ENCODE results near the gene FARSA.
A peak's percentile ranks its signal among the peaks of the same experiment; 100 is the strongest.
"Not testable (repeated sequence)": the region's sequence is repeated elsewhere in the genome, so short reads cannot be mapped to it uniquely, and the experiment has no call there.

Gene FARSA

DNA sequence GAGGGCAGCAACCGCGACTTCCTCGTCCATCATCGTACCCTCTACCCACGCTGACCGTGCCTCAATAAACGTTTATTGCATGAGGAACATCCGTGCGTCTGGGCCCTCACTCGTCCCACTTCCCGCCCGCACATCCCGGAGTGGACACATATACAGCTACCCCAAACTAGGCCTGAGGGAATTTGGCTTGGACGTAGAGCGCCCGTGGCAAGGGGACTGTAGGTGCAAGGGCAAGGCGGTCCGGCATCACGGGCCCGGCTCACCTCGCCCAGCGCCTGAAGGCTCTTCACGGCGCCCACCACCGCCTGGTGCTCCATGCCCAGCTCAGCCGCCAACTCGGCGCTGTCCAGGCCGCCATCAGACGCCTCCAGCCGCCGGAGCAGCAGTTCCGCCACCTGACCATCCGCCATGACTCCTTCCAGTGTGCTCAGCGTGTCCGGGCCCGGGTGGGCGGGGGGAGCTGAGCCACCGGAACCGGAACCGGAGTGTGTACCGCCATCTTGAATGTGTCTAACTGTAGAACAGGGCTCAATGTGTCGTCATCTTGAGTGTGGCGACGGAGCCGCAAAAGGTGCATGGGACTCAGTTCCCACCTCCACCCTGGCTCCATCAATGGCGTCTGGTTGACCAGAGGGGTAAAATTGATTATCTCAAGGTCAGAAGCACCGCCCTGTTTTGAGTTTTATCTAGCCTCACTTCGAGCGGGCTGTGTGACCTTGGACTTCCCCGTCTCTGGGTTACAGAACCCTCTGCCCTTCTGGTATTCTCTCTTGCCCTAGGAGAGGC is at the start of gene FARSA:
Gene FARSA (minus strand): TSS at position 425 of the 786 bp plus-strand sequence. CDS start 15 bp downstream, at position 410.
- peak; percentile 66 to 88 for DNase-seq

DNA sequence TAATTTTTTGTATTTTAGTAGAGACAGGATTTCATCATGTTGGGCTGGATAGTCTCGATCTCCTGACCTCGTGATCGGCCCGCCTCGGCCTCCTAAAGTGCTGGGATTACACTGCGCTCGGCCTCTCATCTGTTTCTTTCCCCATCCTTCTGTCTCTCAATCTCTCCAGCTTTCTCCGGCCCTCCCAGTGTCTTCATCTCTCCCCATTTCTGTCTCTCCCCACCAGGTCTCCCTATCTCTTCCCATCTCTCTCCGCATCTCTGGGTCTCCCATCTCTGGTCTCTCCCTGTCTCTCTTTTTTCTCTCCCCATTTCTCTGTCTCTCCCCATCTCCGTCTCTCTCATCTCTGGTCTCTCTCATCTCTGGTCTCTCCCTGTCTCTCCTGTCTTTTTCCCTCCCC is 49.6 kb upstream of the FARSA start:
- DNase-seq, result no peak

DNA sequence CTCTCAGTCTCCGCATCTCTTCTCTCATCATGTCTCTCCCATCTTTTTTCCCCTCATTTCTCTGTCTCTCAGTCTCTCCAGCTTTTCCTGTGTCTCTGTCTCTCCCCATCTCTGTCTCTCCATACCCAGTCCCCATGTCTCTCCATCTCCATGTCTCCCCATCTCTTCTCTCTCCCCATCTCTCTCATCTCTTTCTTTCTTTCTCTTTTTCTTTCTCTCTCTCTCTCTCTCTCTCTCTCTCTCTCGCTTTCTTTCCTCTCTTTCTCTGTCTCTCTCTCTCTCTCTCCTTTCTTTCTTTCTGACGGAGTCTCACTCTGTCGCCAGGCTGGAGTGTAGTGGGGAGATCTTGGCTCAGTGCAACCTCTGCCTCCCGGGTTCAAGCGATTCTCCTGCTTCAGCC is 49.1 kb upstream of the FARSA start:
- no peak for DNase-seq

DNA sequence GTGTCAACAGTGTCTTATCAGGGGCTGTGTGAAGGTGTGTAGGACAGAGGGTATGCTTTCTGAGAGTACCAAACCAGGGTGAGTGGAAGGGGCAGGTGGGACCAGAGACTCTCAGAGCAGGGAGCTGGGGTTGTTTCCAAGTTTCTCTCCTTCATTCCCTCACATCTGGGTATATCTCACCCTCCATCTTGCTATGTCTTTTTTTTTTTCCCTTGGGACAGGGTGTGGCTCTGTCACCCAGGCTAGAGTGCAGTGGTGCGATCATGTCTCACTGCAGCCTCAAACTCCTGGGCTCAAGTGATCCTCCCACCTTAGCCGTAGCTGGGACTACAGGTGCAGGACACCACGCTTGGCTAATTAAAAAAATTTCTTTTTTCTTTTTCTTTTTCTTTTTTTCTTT is 46.5 kb upstream of the FARSA start:
- no peak for DNase-seq

DNA sequence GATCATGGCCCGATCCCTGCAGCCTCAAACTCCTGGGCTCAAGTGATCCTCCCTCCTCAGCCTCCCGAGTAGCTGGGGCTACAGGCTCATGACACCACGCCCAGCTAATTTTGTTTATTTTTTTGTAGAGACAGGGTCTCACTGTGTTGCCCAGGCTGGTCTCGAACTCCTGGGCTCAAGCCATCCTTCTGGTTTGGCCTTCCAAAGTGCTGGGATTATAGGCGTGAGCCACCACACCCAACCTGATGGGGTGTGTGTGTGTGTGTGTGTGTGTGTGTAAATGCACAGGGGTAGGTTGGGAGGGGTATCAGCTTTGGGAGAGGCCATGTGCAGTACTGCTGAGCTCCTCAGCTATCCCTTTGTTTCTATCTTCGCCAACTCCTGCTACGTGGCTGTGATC is 42.6 kb upstream of the FARSA start:
- DNase-seq, result not testable (repeated sequence)

DNA sequence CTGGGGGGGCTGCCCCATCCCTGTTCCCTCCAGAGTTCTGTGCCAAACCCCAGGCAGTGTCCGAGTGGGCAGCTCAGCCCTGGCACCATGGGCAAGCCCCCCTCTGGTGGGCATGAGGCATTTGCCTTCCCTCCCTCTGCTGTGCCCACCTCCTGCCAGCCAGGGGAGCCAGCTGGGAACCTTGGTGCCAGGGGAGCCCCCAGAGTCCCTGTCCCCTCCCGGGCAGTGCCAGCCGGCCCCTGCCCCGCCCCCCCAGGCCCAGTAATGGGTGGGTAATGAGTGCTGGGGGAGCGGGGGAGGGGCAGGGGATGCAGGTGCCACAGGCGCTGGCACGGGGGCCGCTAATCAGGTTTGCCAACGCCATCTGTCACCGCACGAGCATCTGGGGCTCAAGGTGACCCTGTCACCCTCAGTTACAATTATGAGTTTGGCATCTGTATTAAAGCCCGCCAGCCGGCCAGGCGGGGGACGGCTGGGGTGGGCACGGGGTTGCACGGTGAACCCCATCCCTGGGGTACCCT is 41.8 kb upstream of the FARSA start:
- no peak for DNase-seq

DNA sequence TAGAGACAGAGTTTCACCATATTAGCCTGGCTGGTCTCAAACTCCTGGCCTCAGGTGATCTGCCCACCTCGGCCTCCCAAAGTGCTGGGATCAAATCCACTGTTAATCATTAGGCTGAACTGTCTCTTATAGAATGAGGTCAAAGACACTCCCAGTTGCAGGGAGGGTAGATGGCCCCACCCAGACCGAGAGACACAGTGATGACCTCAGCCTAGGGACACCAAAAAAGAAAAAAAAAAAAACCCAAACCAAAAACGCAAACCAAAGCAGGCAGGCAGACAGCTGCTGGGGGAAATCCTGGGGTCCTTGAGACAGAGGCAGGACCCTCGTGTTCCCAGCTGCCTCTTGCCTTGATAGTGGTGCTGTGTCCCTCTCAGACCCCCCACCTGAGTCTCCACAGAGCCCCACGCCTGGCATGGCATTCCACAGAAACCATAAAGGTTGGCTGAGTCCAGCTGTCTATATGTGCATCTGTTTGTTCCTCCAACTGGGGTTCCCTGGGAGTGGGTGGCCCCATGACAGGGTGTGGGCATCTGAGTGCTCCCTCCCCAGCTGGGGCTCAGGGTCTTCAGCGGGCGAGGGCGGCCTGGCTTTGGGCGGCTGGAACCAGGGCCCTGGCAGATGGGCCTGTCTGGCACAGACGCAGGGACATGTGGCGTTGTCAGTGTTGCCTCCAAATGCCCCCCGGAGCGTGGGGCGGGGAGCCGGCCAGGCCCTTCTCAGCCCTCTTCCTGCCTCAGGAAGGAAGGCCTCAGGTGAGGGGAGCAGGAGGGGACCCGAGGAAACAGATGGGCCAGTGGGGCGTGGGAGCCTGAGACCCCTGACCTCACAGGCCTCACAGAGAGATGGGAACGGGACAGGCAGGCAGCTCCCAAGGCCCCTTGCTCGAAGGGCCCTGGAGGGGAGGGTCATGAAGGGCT is 41.0 kb upstream of the FARSA start:
- DNase-seq, result no peak

DNA sequence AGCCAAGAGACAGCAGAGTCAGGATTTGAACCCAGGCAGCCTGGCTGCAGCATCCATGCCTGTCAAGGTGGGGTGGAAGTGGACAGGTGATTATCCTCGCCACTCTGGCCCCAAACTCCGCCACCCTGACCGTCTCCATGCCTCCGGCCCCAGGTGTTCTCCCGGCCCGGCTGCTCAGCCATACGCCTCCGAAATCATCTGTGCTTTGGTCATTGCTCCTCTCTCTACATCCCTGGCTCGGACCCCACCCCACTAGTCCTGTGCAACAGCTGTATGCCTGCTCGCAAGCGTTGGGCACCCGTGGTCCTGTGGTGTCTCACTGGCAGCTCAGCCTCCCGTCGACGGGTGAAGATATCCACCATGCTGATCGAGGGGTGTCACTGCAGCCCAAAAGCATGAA is 39.7 kb upstream of the FARSA start:
- no peak for DNase-seq

DNA sequence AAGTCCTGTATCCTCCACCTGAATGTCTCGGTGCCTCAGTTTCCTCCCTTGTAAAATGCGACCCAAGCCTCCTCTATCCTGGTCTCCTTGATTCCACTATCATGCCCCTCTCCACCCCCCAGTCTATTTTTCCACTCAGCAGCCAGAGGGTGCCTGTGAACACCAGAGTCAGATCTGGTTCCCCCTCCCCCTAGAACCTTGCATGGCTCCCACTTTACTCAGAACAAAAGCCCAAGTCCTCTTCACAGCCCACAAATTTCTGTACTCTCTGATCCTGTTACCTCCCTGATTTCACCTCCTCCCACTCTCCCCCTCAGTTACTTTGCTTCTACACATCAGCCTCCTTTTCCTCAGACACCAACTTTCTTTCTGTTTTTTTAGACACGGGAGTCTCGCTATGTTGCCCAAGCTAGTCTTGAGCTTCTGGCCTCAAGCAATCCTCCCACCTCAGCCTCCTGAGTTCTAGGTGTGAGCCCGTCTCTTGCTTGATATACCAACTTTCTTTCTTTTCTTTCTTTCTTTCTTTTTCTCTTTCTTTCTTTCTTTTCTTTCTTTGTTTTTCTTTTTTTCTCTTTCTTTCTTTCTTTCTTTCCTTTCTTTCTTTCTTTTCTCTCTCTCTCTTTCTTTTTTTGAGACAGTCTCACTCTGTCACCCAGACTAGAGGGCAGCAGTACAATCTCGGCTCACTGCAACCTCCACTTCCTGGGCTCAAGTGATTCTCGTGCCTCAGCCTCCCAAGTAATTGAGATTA is 36.7 kb upstream of the FARSA start:
- DNase-seq, result no peak

DNA sequence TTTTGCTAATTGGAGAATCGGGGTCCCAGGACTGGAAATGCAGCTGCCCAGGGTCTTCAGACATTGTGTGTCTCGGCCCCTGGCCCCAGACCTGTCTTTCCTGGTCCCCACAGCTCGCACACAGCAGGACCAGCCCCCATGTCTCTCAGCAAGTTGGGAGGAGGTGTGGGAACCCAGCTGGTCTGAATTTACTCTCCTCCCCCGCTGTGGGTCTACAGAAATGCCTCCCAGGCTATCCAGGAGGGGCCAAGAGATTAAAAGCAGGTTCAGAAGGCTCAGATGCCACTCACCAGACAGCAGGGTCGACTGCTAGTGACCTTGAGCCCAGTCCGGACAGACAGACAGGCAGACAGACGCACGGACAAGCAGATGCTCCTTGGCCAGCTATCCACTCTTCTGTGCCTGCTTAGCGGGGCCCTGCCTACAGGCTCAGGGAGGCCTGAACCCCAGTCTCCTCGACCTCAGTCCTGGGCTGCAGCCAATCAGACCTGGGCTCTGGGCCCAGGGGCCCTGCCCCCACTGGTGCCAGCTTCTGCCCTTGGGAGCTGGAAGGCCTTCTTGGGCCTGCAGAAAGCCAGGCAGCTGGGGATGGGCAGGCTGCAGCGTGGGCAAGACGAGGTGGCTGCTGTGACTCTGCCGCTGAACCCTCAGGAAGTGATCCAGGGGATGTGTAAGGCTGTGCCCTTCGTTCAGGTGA is 35.9 kb upstream of the FARSA start, which contains the start of gene DAND5:
Gene DAND5 (plus strand): TSS at position 285 of the 697 bp plus-strand sequence. CDS start 85 bp downstream, at position 370.
- DNase-seq, result no peak

DNA sequence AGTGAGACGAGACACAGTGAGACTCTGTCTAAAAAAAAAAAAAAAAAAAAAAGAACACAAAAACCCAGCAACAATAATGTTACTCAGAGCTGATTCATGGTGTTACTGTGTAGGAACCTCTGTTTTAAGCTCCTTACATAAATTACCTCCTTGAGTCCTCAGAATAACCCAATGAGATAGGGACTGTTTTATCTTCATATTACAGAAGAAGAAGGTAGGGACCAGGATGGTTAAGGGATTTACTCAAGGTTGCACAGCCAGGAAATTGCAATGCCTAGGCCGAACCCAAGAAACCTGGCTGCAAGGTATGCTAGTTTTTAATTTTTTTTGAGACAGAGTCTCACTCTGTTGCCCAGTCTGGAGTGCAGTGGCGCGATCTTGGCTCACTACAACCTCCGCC is 34.4 kb upstream of the FARSA start:
- no peak for DNase-seq

DNA sequence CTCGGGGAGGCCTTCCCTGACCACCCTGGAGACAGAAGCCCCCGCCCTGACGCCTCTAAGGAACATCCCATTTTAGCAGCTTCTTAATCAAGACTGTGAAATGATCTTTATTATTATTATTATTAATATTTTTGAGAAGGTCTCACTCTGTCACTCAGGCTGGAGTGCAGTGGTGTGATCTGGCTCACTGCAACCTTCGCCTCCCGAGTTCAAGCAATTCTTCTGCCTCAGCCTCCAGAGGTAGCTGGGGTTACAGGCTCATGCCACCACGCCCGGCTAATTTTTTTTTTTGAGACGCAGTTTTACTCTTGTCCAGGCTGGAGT is 32.3 kb upstream of the FARSA start:
- no peak for DNase-seq

DNA sequence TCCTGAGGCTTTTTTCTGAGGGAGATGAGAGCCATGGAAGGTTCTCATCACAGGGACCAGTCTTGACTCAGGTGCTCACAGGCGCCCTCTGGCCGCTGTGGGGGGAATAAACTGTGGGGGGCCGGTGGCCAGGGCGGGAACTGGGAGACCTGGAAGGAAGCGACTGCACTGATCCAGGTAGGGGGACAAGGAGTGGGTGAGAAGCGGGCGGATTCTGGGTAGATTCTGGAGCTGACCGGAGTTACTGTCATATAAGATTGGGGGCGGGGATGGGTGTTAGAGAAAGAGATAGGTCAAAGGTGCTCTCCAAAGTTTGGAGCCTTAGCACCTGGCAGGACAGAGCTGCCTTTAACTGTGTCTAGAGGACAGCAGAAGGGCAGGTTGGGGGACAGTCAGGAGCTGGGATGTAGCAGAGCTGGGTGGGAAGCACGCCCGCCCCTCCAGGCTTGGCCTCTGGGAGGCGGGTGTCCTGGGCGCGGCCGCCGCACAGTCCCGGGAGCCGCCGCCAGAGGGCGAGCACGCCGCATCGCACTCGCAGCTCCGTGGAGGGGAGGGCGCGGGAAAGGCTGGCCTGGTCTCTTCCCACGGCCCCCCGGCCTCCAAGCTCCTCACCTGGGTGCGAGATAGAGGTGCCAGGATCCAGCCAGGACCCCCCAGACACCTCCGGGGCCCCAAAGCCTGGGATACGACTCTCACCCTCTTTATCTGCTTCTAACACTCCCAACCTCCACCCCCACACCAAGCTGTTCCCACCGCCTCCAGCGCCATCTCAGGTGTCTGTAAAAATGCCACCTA is 31.7 kb upstream of the FARSA start:
- DNase-seq, result peak; percentile 35 to 65

DNA sequence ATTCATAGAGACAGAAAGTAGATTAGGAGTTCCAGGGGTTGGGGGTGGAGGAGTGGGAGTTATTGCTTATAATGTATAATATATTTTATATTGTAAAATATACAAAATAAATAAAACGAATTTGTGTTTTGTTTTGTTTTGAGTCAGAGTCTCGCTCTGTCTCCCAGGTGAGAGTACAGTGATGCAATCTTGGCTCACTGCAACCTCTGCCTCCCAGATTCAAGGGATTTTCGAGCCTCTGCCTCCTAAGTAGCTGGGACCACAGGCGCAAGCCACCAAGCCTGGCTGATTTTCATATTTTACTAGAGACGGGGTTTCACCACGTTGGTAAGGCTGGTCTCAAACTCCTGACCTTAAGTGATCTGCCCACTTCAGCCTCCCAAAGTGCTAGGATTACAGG is 26.0 kb upstream of the FARSA start:
- no peak for DNase-seq

DNA sequence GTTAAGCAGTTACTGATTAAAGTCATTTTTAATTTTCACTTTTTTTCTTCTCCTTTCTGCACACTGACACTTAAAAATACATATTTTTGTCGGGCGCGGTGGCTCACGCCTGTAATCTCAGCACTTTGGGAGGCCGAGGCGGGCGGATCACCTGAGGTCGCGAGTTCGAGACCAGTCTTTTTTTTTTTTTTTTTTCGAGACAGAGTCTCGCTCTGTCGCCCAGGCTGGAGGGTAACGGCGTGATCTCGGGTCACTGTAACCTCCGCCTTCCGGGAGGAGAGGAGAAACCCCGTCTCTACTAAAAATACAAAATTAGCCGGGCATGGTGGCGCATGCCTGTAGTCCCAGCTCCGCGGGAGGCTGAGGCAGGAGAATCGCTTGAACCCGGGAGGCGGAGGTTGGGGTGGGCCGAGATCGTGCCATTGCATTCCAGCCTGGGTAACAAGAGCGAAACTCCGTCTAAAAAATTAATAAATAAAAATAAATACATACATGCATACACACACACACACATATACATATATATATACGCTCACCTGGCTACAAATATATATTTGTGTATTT is 24.0 kb upstream of the FARSA start:
- not testable (repeated sequence) for DNase-seq

DNA sequence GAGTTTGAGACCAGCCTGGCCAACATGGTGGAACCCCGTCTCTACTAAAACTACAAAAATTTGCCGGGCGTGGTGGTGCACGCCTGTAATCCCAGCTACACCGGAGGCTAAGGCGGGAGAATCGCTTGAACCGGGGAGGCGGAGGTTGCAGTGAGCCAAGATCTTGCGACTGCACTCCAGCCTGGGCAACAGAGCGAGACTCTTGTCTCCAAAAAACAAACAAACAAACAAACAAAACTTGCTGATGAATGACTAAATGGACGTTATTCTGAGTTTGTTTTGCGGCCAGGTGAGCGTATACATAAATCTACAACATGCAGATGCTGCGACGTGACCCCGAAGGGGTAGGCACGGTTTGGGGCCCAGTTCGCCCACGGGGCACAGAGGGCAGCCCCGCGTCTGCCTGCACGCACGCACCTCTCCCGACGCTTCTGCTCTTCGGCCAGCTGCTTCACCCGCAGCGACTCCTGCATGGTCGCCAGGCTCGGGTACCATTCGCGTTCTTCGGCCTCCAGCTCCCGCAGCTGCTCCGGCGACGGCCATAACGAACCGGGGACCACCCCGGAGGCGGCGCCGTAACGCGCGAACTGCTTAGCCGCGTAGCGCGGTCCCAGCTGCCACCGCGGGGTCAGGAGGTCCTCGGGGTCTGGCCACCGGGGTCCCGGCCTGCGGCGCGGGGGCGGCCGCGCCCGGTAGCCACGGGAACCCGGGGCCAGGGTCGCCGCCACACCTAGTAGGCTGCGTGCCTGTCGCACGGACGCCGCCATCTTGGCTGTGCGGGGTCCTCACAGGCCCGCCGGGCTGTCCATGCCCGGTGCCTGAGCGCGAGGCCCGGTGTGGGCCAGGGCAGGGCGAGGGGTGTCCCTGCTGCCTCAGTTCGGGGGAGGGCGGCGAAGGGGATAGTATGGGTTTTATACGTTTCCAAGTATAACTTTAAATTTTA is 23.2 kb upstream of the FARSA start, which contains the start of gene GADD45GIP1:
Gene GADD45GIP1 (minus strand): TSS at position 778 of the 943 bp plus-strand sequence. CDS start 11 bp downstream, at position 767.
- DNase-seq, result peak; percentile 61 to 79

DNA sequence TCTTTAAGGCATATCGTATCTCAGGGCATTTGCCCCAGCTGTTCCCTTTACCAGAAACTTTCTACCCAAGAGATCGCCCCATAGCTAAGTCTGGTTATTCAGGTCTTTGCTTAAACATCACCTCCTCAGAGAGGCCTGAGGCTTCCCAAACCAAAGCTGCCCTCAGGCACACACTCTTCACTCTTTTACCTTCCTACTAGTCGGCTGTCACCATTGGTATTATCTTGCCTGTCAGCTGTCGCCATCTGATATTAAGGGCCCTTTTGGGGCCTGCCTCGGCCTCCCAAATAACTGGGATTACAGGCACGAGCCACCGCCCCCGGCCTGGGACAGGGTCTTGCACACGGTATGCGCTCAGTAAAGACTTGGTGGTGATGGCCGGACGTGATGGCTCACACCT is 22.5 kb upstream of the FARSA start:
- DNase-seq, result no peak

DNA sequence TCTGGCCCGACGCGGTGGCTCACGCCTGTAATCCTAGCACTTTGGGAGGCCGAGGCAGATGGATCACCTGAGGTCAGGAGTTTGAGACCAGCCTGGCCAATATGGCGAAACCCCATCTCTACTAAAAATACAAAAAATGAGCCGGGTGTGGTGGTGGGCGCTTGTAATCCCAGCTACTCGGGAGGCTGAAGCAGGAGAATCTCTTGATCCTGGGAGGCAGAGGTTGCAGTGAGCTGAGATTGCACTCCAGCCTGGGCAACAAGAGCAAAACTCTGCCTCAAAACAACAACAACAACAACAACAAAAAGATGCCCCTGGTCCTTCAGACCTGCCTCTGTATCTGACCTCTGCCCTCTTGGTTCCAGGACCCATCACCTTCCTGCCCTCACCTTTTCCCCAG is 22.1 kb upstream of the FARSA start:
- DNase-seq, result not testable (repeated sequence)

DNA sequence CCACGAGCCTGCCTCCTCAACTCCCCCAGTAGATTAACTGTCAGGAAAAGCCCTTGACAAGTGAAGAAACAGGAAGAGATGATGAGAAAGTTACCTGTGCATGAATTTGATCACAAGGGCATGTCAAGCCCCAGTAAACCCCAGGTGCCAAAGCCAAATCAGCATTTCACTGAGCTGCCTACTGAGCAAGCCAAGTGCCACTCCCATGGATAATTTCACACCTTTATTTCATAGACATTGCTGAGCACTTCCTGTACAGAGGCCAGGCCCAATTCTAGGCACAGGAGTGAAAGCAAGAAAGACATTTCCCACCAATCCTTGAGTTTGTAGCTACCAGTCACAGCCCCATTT is 21.1 kb upstream of the FARSA start:
- DNase-seq, result no peak
